GM12865 (cell line): ENCODE data around the gene RNGTT.

Experiments
- DNase-seq: peaks from one replicate; pipeline ENCODE4 v3.0.0; 2010; ENCODE audit warnings: low read depth
- H3K4me3 ChIP-seq: 2 replicates; pipeline ENCODE4 v1.5.1; 2011; ENCODE audit warnings: mild to moderate bottlenecking, low read depth, low read length, control low read depth
- TF ChIP-seq, protein P1 (sequence below): IDR thresholded peaks from 2 replicates; pipeline ENCODE4 v1.5.1; 2011; ENCODE audit warnings: low read length, control low read depth, low read depth, inconsistent platforms; ENCODE audit not compliant: insufficient read depth; ENCODE audit errors: missing control alignments

Gene RNGTT

DNA sequence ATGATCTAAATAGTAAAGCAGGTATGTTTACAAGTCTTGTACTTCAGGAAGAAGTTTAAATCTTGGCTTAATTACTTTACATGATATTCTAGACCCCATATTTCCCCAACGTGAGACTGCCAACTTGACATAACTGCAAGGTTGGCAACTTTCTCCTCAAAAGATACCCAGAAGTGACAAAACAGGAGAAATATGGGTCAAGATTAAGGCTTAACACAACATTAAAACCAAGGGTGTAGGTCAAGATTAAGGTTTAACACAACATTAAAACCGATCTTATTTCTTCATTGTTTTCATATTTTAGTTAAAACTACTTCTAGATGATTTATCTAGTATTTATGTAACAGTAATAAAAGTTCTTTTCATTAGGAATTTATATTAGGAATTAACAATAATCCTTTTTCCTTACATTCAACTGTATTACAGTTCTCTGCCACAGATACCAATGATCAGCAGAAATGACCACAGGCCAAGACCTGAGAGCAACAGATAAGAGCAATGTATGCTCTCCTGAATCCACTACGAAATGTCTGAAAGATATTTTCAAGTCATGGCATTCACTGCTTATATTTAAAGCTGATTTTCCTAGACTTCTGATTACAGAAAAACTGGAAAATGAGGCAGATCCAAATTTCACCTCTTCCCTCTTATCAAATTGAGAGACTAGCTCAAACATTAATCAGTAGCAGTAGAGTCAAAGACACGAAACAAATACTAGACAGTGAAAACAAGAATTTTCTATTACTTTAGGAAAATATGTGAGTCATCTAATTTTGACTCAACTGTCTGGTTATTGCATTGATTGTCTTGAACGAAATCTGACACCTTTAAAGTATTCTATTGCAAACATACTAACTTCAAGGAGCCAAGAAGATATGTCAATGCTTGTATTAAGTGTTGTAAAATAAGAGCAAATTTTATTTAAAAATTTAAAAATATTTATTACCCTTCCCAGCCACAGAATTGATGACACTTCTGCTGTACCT is 72.3 kb downstream of the RNGTT start:
- TF ChIP-seq, protein P1, sequence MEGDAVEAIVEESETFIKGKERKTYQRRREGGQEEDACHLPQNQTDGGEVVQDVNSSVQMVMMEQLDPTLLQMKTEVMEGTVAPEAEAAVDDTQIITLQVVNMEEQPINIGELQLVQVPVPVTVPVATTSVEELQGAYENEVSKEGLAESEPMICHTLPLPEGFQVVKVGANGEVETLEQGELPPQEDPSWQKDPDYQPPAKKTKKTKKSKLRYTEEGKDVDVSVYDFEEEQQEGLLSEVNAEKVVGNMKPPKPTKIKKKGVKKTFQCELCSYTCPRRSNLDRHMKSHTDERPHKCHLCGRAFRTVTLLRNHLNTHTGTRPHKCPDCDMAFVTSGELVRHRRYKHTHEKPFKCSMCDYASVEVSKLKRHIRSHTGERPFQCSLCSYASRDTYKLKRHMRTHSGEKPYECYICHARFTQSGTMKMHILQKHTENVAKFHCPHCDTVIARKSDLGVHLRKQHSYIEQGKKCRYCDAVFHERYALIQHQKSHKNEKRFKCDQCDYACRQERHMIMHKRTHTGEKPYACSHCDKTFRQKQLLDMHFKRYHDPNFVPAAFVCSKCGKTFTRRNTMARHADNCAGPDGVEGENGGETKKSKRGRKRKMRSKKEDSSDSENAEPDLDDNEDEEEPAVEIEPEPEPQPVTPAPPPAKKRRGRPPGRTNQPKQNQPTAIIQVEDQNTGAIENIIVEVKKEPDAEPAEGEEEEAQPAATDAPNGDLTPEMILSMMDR = no peak
- DNase-seq = no peak
- H3K4me3 ChIP-seq = no peak overlapping the region

DNA sequence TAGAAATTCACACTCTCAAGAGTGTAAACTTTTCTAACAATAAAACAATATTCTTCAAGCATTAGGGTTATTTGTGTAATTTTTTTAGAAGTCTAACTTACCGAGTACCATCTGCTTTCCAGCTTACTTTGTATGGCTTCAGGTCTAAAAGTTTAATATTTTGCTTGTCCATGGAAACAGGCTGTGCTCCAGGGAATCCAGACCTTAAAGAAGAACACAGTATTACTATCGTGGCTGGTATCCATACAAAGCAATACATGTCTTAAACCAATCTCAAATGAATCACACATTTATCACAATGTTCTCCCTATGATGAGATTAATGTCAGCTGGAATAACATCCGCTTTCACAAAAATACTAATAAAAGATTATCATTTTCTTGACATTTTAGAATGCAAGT is 73.0 kb downstream of the RNGTT start:
- no peak for DNase-seq
- no peak overlapping the region for H3K4me3 ChIP-seq
- TF ChIP-seq, protein P1 = no peak

DNA sequence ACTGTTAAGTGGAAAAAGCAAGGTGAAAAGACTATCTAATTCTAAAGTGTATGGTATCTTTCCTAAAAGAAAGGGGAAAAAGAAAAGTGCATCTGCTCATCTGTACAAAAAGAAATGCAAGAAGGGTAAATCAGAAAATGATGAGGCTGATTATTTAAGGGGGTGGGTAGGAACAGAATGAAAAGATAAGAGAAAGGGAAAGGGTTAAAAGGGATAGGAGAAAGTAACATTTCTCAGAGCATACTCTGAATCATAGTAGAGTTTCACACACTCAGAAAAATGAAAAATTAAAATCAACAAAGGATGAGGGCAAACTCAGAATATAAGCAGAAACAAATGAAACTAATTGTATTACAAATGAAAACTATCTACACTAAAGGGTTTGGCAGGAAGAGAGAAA is 79.1 kb downstream of the RNGTT start:
- TF ChIP-seq, protein P1 = no peak
- H3K4me3 ChIP-seq = no peak overlapping the region
- DNase-seq = no peak

DNA sequence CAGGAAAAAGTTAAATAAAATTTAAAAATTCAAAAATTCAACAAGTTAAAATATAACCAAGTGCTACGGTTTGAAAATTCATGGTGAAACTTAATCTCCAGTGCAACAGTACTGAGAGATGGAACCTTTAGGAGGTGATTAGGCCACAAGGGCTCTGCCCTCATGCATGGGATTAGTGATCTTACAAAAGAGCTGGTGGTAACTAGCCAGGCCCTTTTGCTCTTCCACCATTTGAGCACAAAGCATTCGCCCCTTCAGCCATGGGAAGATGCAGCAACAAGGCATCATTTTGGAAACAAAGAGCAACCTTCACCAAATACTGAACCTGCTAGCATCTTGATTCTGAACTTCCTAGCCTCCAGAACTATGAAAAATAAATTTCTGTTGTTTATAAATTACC is 80.9 kb downstream of the RNGTT start:
- TF ChIP-seq, protein P1 = no peak
- H3K4me3 ChIP-seq = no peak overlapping the region
- no peak for DNase-seq

DNA sequence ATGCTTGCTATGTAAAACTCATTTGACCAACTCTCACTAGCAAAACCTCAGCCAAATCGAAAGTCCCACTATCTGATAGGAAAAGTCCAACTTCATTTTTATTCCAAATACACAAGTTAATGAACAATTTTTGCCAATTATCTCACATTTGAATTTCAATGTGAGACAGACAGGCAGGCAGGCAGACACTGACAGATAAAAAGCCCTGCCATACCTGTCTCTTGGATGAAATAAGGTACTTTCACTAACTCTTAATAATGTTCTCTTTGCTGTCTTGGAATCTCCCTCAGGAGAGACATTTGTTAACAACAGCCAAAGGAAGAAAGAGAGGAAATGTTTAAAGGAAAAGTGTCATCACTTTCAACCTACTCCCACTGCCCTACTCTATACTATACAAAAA is 82.0 kb downstream of the RNGTT start:
- DNase-seq = no peak
- TF ChIP-seq, protein P1 = no peak
- no peak overlapping the region for H3K4me3 ChIP-seq

DNA sequence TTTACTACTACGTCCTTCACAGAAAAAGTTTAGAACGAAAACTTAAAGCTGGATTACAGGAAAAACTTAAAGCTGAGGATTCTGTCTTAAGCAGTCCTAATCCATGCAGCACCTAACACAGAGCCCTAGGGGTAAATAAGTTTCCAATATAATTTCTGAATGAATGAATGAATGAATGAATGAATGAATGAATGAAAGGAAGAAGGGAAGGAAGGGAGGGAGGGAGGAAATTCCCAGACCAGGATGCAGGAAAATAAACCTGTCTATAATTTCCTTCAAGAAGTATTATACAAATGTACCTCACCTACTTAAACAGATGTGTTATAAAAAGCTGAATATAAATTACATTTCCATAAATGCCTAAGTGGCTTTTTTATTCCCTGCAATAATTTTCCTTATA is 83.4 kb downstream of the RNGTT start:
- DNase-seq = no peak
- TF ChIP-seq, protein P1 = no peak

More for the DNA sequence above, 83.4 kb downstream of the RNGTT start:
- no peak overlapping the region for H3K4me3 ChIP-seq
